AG10803 (cell line): Measurements from ENCODE around the gene VSTM2L.

Source experiments
- DNase-seq: peaks from one replicate; pipeline ENCODE4 v3.0.0; 2010; ENCODE audit warnings: low read depth
- H3K4me3 ChIP-seq: 2 replicates; pipeline ENCODE4 v1.5.1; 2011; ENCODE audit warnings: mild to moderate bottlenecking, low read length, control low read depth
- CTCF ChIP-seq: conservative IDR thresholded peaks from 2 replicates; pipeline ENCODE4 v1.5.1; 2011; ENCODE audit warnings: mild to moderate bottlenecking, low read length, control low read depth, inconsistent platforms

VSTM2L gene

GRCh38 chr20:37880726-37881591, 22.0 kb upstream of the VSTM2L start:
- no peak for DNase-seq
- H3K4me3 ChIP-seq: no peak overlapping the region
- no peak for TF ChIP-seq CTCF

- no peak overlapping the region for H3K4me3 ChIP-seq
- no peak for TF ChIP-seq CTCF
- no peak for DNase-seq
Observed at GRCh38 chr20:37881601-37882343, 21.2 kb upstream of the VSTM2L start.

- no peak overlapping the region for H3K4me3 ChIP-seq
- no peak for TF ChIP-seq CTCF
- no peak for DNase-seq
Observed at GRCh38 chr20:37882961-37883712, 19.8 kb upstream of the VSTM2L start.

GRCh38 chr20:37885042-37885441, 17.9 kb upstream of the VSTM2L start:
- no peak for TF ChIP-seq CTCF
- H3K4me3 ChIP-seq: no peak overlapping the region
- DNase-seq: no peak

- TF ChIP-seq CTCF: no peak
- no peak for DNase-seq
- no peak overlapping the region for H3K4me3 ChIP-seq
Observed at GRCh38 chr20:37885593-37886503, 17.1 kb upstream of the VSTM2L start.

- TF ChIP-seq CTCF: no peak
- DNase-seq: peak; percentile 13
- no peak overlapping the region for H3K4me3 ChIP-seq
Observed at GRCh38 chr20:37886851-37887297, 16.1 kb upstream of the VSTM2L start.
